ENCODE data around the gene SMURF1.

The SMURF1 gene

GRCh38 chr7:99135938-99136337 lies 8.0 kb downstream of the SMURF1 start:
- DNase-seq (ENCODE audit: low spot score), result no peak
- no peak for TF ChIP-seq CTCF (IDR thresholded peaks at IDR 0.05; ENCODE audit: extremely low read depth, insufficient read depth, missing control alignments)
- in situ Hi-C loops (cut with MboI; ENCODE audit: low pct_unique_long_range_greater_than_20kb, low sequenced_read_pairs, unreplicated experiment), result no loop called here

- DNase-seq (ENCODE audit: low spot score), result no peak
- no peak for TF ChIP-seq CTCF (IDR thresholded peaks at IDR 0.05; ENCODE audit: extremely low read depth, insufficient read depth, missing control alignments)
- in situ Hi-C loops (cut with MboI; ENCODE audit: low pct_unique_long_range_greater_than_20kb, low sequenced_read_pairs, unreplicated experiment), result no loop called here
These were observed 9.9 kb downstream of the SMURF1 start for GRCh38 chr7:99133766-99134564.

GRCh38 chr7:99132595-99133321 lies 11.2 kb downstream of the SMURF1 start:
- no peak for DNase-seq (ENCODE audit: low spot score)
- no peak for TF ChIP-seq CTCF (IDR thresholded peaks at IDR 0.05; ENCODE audit: extremely low read depth, insufficient read depth, missing control alignments)

GRCh38 chr7:99131290-99131689 lies 12.6 kb downstream of the SMURF1 start:
- TF ChIP-seq CTCF (IDR thresholded peaks at IDR 0.05; ENCODE audit: extremely low read depth, insufficient read depth, missing control alignments), result no peak
- DNase-seq (ENCODE audit: low spot score), result no peak
- in situ Hi-C loops (cut with MboI; ENCODE audit: low pct_unique_long_range_greater_than_20kb, low sequenced_read_pairs, unreplicated experiment), result no loop called here

More at GRCh38 chr7:99132595-99133321, 11.2 kb downstream of the SMURF1 start:
- in situ Hi-C loops (cut with MboI; ENCODE audit: low pct_unique_long_range_greater_than_20kb, low sequenced_read_pairs, unreplicated experiment), result no loop called here

- no peak for DNase-seq (ENCODE audit: low spot score)
- in situ Hi-C loops (cut with MboI; ENCODE audit: low pct_unique_long_range_greater_than_20kb, low sequenced_read_pairs, unreplicated experiment), result no loop called here
- no peak for TF ChIP-seq CTCF (IDR thresholded peaks at IDR 0.05; ENCODE audit: extremely low read depth, insufficient read depth, missing control alignments)
These were observed 14.4 kb downstream of the SMURF1 start for GRCh38 chr7:99129536-99129935.

GRCh38 chr7:99129001-99129400 lies 14.9 kb downstream of the SMURF1 start:
- DNase-seq (ENCODE audit: low spot score), result no peak
- no peak for TF ChIP-seq CTCF (IDR thresholded peaks at IDR 0.05; ENCODE audit: extremely low read depth, insufficient read depth, missing control alignments)
- in situ Hi-C loops (cut with MboI; ENCODE audit: low pct_unique_long_range_greater_than_20kb, low sequenced_read_pairs, unreplicated experiment), result no loop called here
